Activated CD4-positive, alpha-beta T cell treated with anti-CD3 and anti-CD28 coated beads for 24 hours (primary cell): ENCODE results near the gene GRID2.
"Not testable (repeated sequence)": the region's sequence is repeated elsewhere in the genome, so short reads cannot be mapped to it uniquely, and the experiment has no call there.

Experiments used
- DNase-seq, 2 donors: peaks; one replicate each; pipeline ENCODE4 v3.0.0-alpha.2; 2020; ENCODE audit warnings: low read depth in 2 of 2

The GRID2 gene

GRCh38 chr4:93312299-93312698 lies 1008.5 kb downstream of the GRID2 start:
- DNase-seq: no peak

GRCh38 chr4:93313197-93313596 lies 1009.4 kb downstream of the GRID2 start:
- DNase-seq: no peak

GRCh38 chr4:93317057-93317456 lies 1013.3 kb downstream of the GRID2 start:
- no peak for DNase-seq

- DNase-seq: no peak
These were observed 1013.8 kb downstream of the GRID2 start for GRCh38 chr4:93317561-93317960.

- no peak for DNase-seq
These were observed 1015.3 kb downstream of the GRID2 start for GRCh38 chr4:93319041-93319440.

- no peak for DNase-seq
These were observed 1016.6 kb downstream of the GRID2 start for GRCh38 chr4:93320356-93320755.

- DNase-seq: no peak
These were observed 1023.6 kb downstream of the GRID2 start for GRCh38 chr4:93327346-93327745.

- DNase-seq: no peak
These were observed 1030.2 kb downstream of the GRID2 start for GRCh38 chr4:93334003-93334402.

GRCh38 chr4:93337196-93337595 lies 1033.4 kb downstream of the GRID2 start:
- no peak for DNase-seq

- DNase-seq: no peak
These were observed 1039.0 kb downstream of the GRID2 start for GRCh38 chr4:93342738-93343137.

- no peak for DNase-seq
These were observed 1043.1 kb downstream of the GRID2 start for GRCh38 chr4:93346840-93347239.

GRCh38 chr4:93348896-93349295 lies 1045.1 kb downstream of the GRID2 start:
- DNase-seq: no peak

GRCh38 chr4:93351846-93352245 lies 1048.1 kb downstream of the GRID2 start:
- DNase-seq: no peak

- no peak for DNase-seq
These were observed 1051.6 kb downstream of the GRID2 start for GRCh38 chr4:93355411-93355810.

GRCh38 chr4:93359586-93359985 lies 1055.8 kb downstream of the GRID2 start:
- no peak for DNase-seq

- not testable (repeated sequence) for DNase-seq
These were observed 1062.5 kb downstream of the GRID2 start for GRCh38 chr4:93366169-93366755.

- DNase-seq: no peak
These were observed 1065.2 kb downstream of the GRID2 start for GRCh38 chr4:93368968-93369367.

GRCh38 chr4:93370256-93370655 lies 1066.5 kb downstream of the GRID2 start:
- DNase-seq: no peak

- DNase-seq: no peak
These were observed 1070.4 kb downstream of the GRID2 start for GRCh38 chr4:93373893-93374860.

- no peak for DNase-seq
These were observed 1080.5 kb downstream of the GRID2 start for GRCh38 chr4:93384241-93384640.

- DNase-seq: no peak
These were observed 1081.1 kb downstream of the GRID2 start for GRCh38 chr4:93384887-93385286.

GRCh38 chr4:93394545-93395081 lies 1090.8 kb downstream of the GRID2 start:
- no peak for DNase-seq

GRCh38 chr4:93396272-93396671 lies 1092.5 kb downstream of the GRID2 start:
- DNase-seq: no peak
